Astrocyte (in vitro differentiated cells and primary cell): ENCODE results near the gene DCTN1. TPM values are rescaled to one million over a fixed set of nuclear protein-coding genes. Genes with fewer than 3 reads are reported as not detected.

ENCODE experiments used
- DNase-seq: peaks from one replicate; pipeline ENCODE4 v3.0.0-alpha.2; 2010; ENCODE audit warnings: low read depth
- FAIRE-seq: peaks from 2 replicates; lab custom pipeline; 2011; peaks lifted over from hg19 to GRCh38; lab: Jason Lieb, UNC
- H2AFZ ChIP-seq: 2 replicates; pipeline ENCODE4 v1.6.0; 2012; ENCODE audit warnings: low read depth, low read length, inconsistent platforms
- H3K27ac ChIP-seq: 2 replicates; pipeline ENCODE4 v1.5.1; 2011; ENCODE audit warnings: low read depth, low read length, inconsistent platforms
- H3K27me3 ChIP-seq: 2 replicates; pipeline ENCODE4 v1.6.0; 2011; ENCODE audit warnings: low read length, inconsistent platforms; ENCODE audit not compliant: insufficient read depth
- H3K36me3 ChIP-seq: 2 replicates; pipeline ENCODE4 v1.5.1; 2011; ENCODE audit warnings: low read length, inconsistent platforms; ENCODE audit not compliant: insufficient read depth
- H3K4me1 ChIP-seq: 2 replicates; pipeline ENCODE4 v1.5.1; 2011; ENCODE audit warnings: low read length, inconsistent platforms; ENCODE audit not compliant: insufficient read depth
- H3K4me2 ChIP-seq: 2 replicates; pipeline ENCODE4 v1.6.0; 2012; ENCODE audit warnings: low read length, inconsistent platforms
- H3K4me3 ChIP-seq: 2 replicates; pipeline ENCODE4 v1.5.1; 2011; ENCODE audit warnings: low read depth, mild to moderate bottlenecking, low read length, inconsistent platforms; ENCODE audit not compliant: insufficient read depth
- H3K79me2 ChIP-seq: 2 replicates; pipeline ENCODE4 v1.6.0; 2012; ENCODE audit warnings: mild to moderate bottlenecking, low read length, inconsistent platforms; ENCODE audit not compliant: insufficient read depth
- H3K9ac ChIP-seq: 2 replicates; pipeline ENCODE4 v1.6.0; 2012; ENCODE audit warnings: mild to moderate bottlenecking, low read length, inconsistent platforms
- H3K9me3 ChIP-seq: 2 replicates; pipeline ENCODE4 v1.5.1; 2012; ENCODE audit warnings: low read depth, mild to moderate bottlenecking, low read length, inconsistent platforms; ENCODE audit not compliant: insufficient read depth
- H4K20me1 ChIP-seq: 2 replicates; pipeline ENCODE4 v1.6.0; 2012; ENCODE audit warnings: low read length, inconsistent platforms; ENCODE audit not compliant: insufficient read depth
- H3K27ac Mint-ChIP-seq: one replicate; pipeline ENCODE4 v1.8.0; 2021; ENCODE audit warnings: mild to moderate bottlenecking, mixed read lengths; ENCODE audit not compliant: unreplicated experiment
- H3K27me3 Mint-ChIP-seq: one replicate; pipeline ENCODE4 v1.8.0; 2021; ENCODE audit warnings: low read depth, mixed read lengths; ENCODE audit not compliant: unreplicated experiment
- H3K36me3 Mint-ChIP-seq: one replicate; pipeline ENCODE4 v1.8.0; 2021; ENCODE audit warnings: low read depth, mixed read lengths; ENCODE audit not compliant: unreplicated experiment
- H3K4me1 Mint-ChIP-seq: one replicate; pipeline ENCODE4 v1.8.0; 2021; ENCODE audit warnings: low read depth, mixed read lengths; ENCODE audit not compliant: unreplicated experiment
- H3K4me3 Mint-ChIP-seq: one replicate; pipeline ENCODE4 v1.8.0; 2021; ENCODE audit warnings: mild to moderate bottlenecking, moderate library complexity, mixed read lengths; ENCODE audit not compliant: unreplicated experiment
- H3K9me3 Mint-ChIP-seq: one replicate; pipeline ENCODE4 v1.8.0; 2021; ENCODE audit warnings: mild to moderate bottlenecking, mixed read lengths; ENCODE audit not compliant: unreplicated experiment
- CTCF ChIP-seq: IDR thresholded peaks from 2 replicates; pipeline ENCODE4 v1.5.1; 2011; ENCODE audit warnings: low read depth, mild to moderate bottlenecking, inconsistent platforms, low read length, moderate library complexity; ENCODE audit not compliant: insufficient read depth
- EZH2 ChIP-seq: IDR thresholded peaks from 2 replicates; pipeline ENCODE4 v1.6.1; 2012; ENCODE audit warnings: mild to moderate bottlenecking, low read length, inconsistent platforms; ENCODE audit not compliant: insufficient read depth
- total RNA-seq: library from RNA; stranded (reverse); gene quantifications from 2 replicates; pipeline ENCODE4 v1.2.1, GENCODE V29; 2021

DCTN1 gene
- total RNA-seq, 1 donor from 2014 or later: 215 TPM

DNA sequence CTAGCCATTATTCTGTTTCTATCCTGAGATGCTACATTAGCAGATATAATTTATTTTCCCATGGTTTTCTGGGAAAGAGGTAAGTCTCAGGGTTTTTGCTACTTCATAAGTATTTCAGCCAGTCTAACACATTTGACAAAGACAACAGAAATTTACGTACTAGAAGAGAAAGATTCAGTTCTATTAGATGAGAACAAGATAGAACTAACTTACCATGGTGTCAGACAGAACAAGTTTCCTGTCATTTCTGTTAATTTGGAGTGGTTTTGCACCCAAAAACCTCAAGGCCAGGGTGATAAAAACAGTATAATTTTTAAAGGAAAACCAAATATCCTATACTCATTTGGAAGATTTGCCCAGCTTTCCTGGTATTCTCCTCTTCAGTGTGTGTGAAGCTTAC lies 52.5 kb downstream of the DCTN1 start:
- H3K27me3 ChIP-seq: no peaks in the 10 kb centered on the region
- no peaks in the 10 kb centered on the region for H3K79me2 ChIP-seq
- H3K9ac ChIP-seq: no peak overlapping the region
- Mint-ChIP-seq H3K27ac (no peak overlapping the region), H3K27me3 (peaks cover 6% of the 10 kb centered on the region), H3K4me3 (no peak overlapping the region), H3K36me3 (no peaks in the 10 kb centered on the region), H3K4me1 (no peaks in the 10 kb centered on the region), H3K9me3 (no peaks in the 10 kb centered on the region)
- no peak overlapping the region for H2AFZ ChIP-seq
- H3K4me3 ChIP-seq: no peak overlapping the region
- H3K9me3 ChIP-seq: no peaks in the 10 kb centered on the region
- no peaks in the 10 kb centered on the region for H3K36me3 ChIP-seq
- no peak for FAIRE-seq
- H4K20me1 ChIP-seq: no peaks in the 10 kb centered on the region
- no peak for DNase-seq
- no peaks in the 10 kb centered on the region for H3K4me1 ChIP-seq
- no peak overlapping the region for H3K27ac ChIP-seq
- TF ChIP-seq CTCF: no peak
- no peak for TF ChIP-seq EZH2
- no peak overlapping the region for H3K4me2 ChIP-seq

DNA sequence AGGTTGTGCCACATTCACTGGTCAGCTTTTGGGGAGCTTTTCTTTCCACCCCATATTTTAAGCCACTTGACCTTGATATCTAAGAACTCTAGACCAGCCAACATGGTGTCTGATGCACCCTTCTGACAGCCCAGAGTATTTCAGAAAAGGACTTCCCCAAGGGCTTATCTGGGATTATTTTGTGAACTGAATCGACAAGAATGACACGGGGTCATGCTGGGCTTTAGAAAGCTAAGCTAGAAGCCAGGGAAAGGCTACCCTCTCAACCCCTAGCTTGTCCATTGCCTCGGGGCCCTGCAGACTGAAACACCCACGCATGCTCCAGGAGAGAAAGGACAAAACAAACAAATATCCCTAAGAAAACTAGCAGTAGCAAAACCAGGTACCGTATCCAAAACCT lies 52.9 kb downstream of the DCTN1 start:
- H3K4me3 ChIP-seq: no peak overlapping the region
- H2AFZ ChIP-seq: no peak overlapping the region
- H3K4me2 ChIP-seq: no peak overlapping the region
- no peak overlapping the region for H3K27ac Mint-ChIP-seq
- no peak overlapping the region for H3K4me3 Mint-ChIP-seq
- H3K27me3 Mint-ChIP-seq: peaks cover 3% of the 10 kb centered on the region
- H3K9ac ChIP-seq: no peak overlapping the region
- no peaks in the 10 kb centered on the region for H3K4me1 Mint-ChIP-seq
- TF ChIP-seq EZH2: no peak
- no peak for TF ChIP-seq CTCF
- H3K9me3 ChIP-seq: no peaks in the 10 kb centered on the region
- no peaks in the 10 kb centered on the region for H3K36me3 ChIP-seq
- no peaks in the 10 kb centered on the region for H3K9me3 Mint-ChIP-seq
- FAIRE-seq: no peak
- H3K36me3 Mint-ChIP-seq: no peaks in the 10 kb centered on the region
- no peaks in the 10 kb centered on the region for H3K4me1 ChIP-seq
- H3K27me3 ChIP-seq: no peaks in the 10 kb centered on the region
- DNase-seq: no peak
- H3K79me2 ChIP-seq: no peaks in the 10 kb centered on the region
- no peak overlapping the region for H3K27ac ChIP-seq
- H4K20me1 ChIP-seq: no peaks in the 10 kb centered on the region

GRCh38 chr2:74325815-74326214 lies 54.3 kb downstream of the DCTN1 start:
- DNase-seq: no peak
- no peak overlapping the region for H3K4me2 ChIP-seq
- no peak overlapping the region for H3K9ac ChIP-seq
- no peak overlapping the region for H3K27ac ChIP-seq
- no peaks in the 10 kb centered on the region for H3K9me3 Mint-ChIP-seq
- H4K20me1 ChIP-seq: no peaks in the 10 kb centered on the region
- H3K36me3 Mint-ChIP-seq: peaks cover 2% of the 10 kb centered on the region
- no peak overlapping the region for H2AFZ ChIP-seq
- no peaks in the 10 kb centered on the region for H3K4me1 Mint-ChIP-seq
- H3K9me3 ChIP-seq: no peaks in the 10 kb centered on the region
- TF ChIP-seq CTCF (no peak), EZH2 (no peak)
- no peak for FAIRE-seq
- no peaks in the 10 kb centered on the region for H3K79me2 ChIP-seq
- H3K27me3 ChIP-seq: no peaks in the 10 kb centered on the region
- no peak overlapping the region for H3K4me3 Mint-ChIP-seq
- no peak overlapping the region for H3K27ac Mint-ChIP-seq
- no peaks in the 10 kb centered on the region for H3K4me1 ChIP-seq
- H3K27me3 Mint-ChIP-seq: peaks cover 3% of the 10 kb centered on the region
- no peaks in the 10 kb centered on the region for H3K36me3 ChIP-seq
- no peak overlapping the region for H3K4me3 ChIP-seq
